Measurements from ENCODE around the gene CERS5. TPM values are rescaled to one million over a fixed set of nuclear protein-coding genes. Genes with fewer than 3 reads are reported as not detected.

CERS5 gene
- total and polyA plus RNA-seq, 4 donors, result 6.9 to 16.2 (median 8.2) TPM

DNA sequence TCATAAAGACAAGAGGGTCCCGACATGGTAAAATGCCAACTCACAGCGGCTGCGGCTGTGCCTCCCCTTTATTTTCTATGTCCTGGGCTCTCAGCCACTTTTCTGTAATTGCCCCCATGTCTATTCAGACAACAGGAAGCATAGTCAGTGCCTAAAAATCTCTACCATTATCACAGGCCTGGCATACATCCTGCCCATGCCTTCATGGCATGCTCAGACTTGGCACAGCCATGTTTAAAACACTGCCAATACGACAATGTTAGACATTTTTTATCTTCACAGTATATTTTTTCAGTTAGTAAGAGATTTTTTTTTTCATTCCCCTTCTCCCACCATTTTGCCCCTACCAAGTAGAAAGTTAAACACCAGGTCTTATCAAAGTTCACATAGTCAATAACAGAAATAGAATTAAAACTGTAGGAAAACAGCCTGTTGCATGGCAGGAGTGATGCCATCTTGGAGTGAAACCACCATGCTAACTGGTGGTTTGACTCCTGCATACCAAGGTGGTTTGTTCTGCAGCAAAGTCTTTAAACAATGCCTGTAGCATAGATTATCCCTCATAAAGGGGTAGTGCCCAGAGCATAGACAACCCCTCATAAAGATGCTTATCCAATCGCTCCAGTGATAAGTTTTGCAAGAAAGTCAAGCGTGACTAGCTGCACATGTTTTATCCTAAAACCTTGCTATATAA, 18.9 kb upstream of the CERS5 start:
- DNase-seq (ENCODE audit: low spot score), result no peak
- H3K36me3 ChIP-seq (ENCODE audit: control insufficient read depth in 4 of 4, insufficient read depth in 3 of 4, low read depth in 1 of 4, low read length in 3 of 4), result peaks cover 0 to 8% (median 2%) of the 10 kb centered on the region in 4 donors
- no peak overlapping the region for H3K27ac ChIP-seq (ENCODE audit: low read depth in 1 of 2, low read length in 2 of 2)
- H3K9ac ChIP-seq (ENCODE audit: low read depth in 1 of 2, low read length in 2 of 2), result no peak overlapping the region
- H3K4me1 ChIP-seq (ENCODE audit: control insufficient read depth in 4 of 4, insufficient read depth in 4 of 4, low read length in 3 of 4), result no peaks in the 10 kb centered on the region
- 87% methylated on average over 6 of the region's 6 CpGs for WGBS
- H3K9me3 ChIP-seq (ENCODE audit: control insufficient read depth in 4 of 4, low read length in 3 of 4), result no peaks in the 10 kb centered on the region
- no peaks in the 10 kb centered on the region for H3K27me3 ChIP-seq (ENCODE audit: control insufficient read depth in 4 of 4, insufficient read depth in 4 of 4, low read length in 3 of 4)
- H3K4me3 ChIP-seq (ENCODE audit: low read depth in 1 of 3, low read length in 3 of 3), result no peak overlapping the region
- no peak for TF ChIP-seq FOXA1 (IDR thresholded peaks at IDR 0.05)
- no peak for TF ChIP-seq TAF1 (conservative IDR thresholded peaks at IDR 0.05)
- TF ChIP-seq, protein P1, sequence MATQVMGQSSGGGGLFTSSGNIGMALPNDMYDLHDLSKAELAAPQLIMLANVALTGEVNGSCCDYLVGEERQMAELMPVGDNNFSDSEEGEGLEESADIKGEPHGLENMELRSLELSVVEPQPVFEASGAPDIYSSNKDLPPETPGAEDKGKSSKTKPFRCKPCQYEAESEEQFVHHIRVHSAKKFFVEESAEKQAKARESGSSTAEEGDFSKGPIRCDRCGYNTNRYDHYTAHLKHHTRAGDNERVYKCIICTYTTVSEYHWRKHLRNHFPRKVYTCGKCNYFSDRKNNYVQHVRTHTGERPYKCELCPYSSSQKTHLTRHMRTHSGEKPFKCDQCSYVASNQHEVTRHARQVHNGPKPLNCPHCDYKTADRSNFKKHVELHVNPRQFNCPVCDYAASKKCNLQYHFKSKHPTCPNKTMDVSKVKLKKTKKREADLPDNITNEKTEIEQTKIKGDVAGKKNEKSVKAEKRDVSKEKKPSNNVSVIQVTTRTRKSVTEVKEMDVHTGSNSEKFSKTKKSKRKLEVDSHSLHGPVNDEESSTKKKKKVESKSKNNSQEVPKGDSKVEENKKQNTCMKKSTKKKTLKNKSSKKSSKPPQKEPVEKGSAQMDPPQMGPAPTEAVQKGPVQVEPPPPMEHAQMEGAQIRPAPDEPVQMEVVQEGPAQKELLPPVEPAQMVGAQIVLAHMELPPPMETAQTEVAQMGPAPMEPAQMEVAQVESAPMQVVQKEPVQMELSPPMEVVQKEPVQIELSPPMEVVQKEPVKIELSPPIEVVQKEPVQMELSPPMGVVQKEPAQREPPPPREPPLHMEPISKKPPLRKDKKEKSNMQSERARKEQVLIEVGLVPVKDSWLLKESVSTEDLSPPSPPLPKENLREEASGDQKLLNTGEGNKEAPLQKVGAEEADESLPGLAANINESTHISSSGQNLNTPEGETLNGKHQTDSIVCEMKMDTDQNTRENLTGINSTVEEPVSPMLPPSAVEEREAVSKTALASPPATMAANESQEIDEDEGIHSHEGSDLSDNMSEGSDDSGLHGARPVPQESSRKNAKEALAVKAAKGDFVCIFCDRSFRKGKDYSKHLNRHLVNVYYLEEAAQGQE (IDR thresholded peaks at IDR 0.05), result no peak
- TF ChIP-seq, protein P2, sequence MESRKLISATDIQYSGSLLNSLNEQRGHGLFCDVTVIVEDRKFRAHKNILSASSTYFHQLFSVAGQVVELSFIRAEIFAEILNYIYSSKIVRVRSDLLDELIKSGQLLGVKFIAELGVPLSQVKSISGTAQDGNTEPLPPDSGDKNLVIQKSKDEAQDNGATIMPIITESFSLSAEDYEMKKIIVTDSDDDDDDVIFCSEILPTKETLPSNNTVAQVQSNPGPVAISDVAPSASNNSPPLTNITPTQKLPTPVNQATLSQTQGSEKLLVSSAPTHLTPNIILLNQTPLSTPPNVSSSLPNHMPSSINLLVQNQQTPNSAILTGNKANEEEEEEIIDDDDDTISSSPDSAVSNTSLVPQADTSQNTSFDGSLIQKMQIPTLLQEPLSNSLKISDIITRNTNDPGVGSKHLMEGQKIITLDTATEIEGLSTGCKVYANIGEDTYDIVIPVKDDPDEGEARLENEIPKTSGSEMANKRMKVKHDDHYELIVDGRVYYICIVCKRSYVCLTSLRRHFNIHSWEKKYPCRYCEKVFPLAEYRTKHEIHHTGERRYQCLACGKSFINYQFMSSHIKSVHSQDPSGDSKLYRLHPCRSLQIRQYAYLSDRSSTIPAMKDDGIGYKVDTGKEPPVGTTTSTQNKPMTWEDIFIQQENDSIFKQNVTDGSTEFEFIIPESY (IDR thresholded peaks at IDR 0.05), result no peak
- TF ChIP-seq SP1 (IDR thresholded peaks at IDR 0.05), result no peak
- no peak for TF ChIP-seq NR2F2 (IDR thresholded peaks at IDR 0.05)
- no peak for TF ChIP-seq JUND (IDR thresholded peaks at IDR 0.05)
- TF ChIP-seq GABPA (IDR thresholded peaks at IDR 0.05 in 1 of 2, conservative IDR thresholded peaks at IDR 0.05 in 1 of 2), result no peak
- TF ChIP-seq MAX (IDR thresholded peaks at IDR 0.05), result no peak

- WGBS, result 89% methylated on average over 4 of the region's 4 CpGs
- H3K27ac ChIP-seq (ENCODE audit: low read depth in 1 of 2, low read length in 2 of 2), result no peak overlapping the region
- H3K9me3 ChIP-seq (ENCODE audit: control insufficient read depth in 4 of 4, low read length in 3 of 4), result no peaks in the 10 kb centered on the region
- H3K27me3 ChIP-seq (ENCODE audit: control insufficient read depth in 4 of 4, insufficient read depth in 4 of 4, low read length in 3 of 4), result no peaks in the 10 kb centered on the region
- peaks cover 0 to 9% (median 2%) of the 10 kb centered on the region in 4 donors for H3K36me3 ChIP-seq (ENCODE audit: control insufficient read depth in 4 of 4, insufficient read depth in 3 of 4, low read depth in 1 of 4, low read length in 3 of 4)
- H3K9ac ChIP-seq (ENCODE audit: low read depth in 1 of 2, low read length in 2 of 2), result no peak overlapping the region
- H3K4me1 ChIP-seq (ENCODE audit: control insufficient read depth in 4 of 4, insufficient read depth in 4 of 4, low read length in 3 of 4), result no peaks in the 10 kb centered on the region
- H3K4me3 ChIP-seq (ENCODE audit: low read depth in 1 of 3, low read length in 3 of 3), result no peak overlapping the region
- no peak for DNase-seq (ENCODE audit: low spot score)
- TF ChIP-seq JUND (IDR thresholded peaks at IDR 0.05) (no peak), CTCF (IDR thresholded peaks at IDR 0.05; ENCODE audit: low read depth, low read length, missing input control) (no peak), MAX (IDR thresholded peaks at IDR 0.05) (no peak), NR2F2 (IDR thresholded peaks at IDR 0.05) (no peak), SP1 (IDR thresholded peaks at IDR 0.05) (no peak), FOXA2 (IDR thresholded peaks at IDR 0.05) (no peak), YY1 (IDR thresholded peaks at IDR 0.05) (no peak), FOXA1 (IDR thresholded peaks at IDR 0.05) (no peak), GABPA (IDR thresholded peaks at IDR 0.05 in 1 of 2, conservative IDR thresholded peaks at IDR 0.05 in 1 of 2) (no peak), HNF4A (conservative IDR thresholded peaks at IDR 0.05) (no peak), HNF4G (IDR thresholded peaks at IDR 0.05) (no peak), RXRA (IDR thresholded peaks at IDR 0.05) (no peak)
- TF ChIP-seq, protein P1 (IDR thresholded peaks at IDR 0.05), result no peak
Measured at GRCh38 chr12:50185301-50185895, 18.2 kb upstream of the CERS5 start.

Data from liver (tissue), 9 donors.